GM21367 (cell line): ENCODE data around the gene SPATA13.
"Not testable (repeated sequence)": the region's sequence is repeated elsewhere in the genome, so short reads cannot be mapped to it uniquely, and the experiment has no call there.

ENCODE experiments used
- ATAC-seq: cut with Tn5 transposase; IDR thresholded peaks from one replicate; pipeline ENCODE4 v1.9.1; 2021; ENCODE audit not compliant: unreplicated experiment

The SPATA13 gene

DNA sequence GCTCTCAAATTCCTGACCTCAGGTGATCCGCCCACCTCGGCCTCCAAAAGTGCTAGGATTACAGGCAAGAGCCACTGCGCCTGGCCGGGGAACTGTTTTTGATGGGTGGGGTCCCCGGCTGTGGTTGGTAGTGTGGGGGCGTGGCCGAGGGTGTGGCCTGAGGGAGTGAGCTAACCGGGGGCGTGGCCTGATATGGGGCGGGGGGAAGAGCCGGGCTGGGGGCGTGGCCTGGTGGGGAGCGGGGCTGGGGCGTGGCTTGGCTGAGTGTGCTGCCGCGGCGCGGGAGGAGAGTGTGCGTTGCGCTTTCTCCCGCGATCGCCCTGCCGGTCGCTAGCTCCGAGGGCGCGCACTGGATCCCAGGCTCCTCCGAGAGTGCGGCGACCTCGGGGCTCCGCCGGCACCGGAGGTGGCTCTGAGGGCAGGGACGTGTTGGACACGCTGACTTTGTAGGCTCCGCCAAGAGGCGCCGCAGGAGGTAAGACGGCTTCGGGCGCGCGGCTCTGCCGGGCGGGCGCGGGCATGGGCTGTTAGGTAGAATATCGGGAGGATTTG, at the start of gene SPATA13:
SPATA13 (plus strand) TSS at position 263 of the 552 bp plus-strand sequence. CDS start 62,210 bp downstream, outside the sequence.
- peak; percentile 71 for ATAC-seq

DNA sequence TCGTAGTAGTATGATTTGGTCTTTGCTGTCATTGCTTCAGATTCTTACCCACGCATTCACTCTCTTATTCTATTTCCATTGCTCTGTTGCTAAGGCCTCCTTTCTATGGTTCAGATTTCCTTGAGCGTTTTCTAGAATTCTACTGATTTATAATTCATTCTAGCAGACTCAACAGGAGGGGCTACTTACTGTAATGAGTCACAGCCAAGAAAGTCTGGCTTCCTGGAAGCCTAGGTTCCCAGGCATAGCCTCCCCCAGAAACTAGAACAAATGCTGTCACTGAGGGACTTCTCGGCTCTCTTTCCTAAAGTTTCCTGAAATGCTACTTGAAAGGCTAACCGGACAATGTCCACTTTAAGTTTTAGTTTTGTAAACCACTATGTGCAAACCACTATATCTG, 47.7 kb upstream of the SPATA13 start:
- no peak for ATAC-seq

DNA sequence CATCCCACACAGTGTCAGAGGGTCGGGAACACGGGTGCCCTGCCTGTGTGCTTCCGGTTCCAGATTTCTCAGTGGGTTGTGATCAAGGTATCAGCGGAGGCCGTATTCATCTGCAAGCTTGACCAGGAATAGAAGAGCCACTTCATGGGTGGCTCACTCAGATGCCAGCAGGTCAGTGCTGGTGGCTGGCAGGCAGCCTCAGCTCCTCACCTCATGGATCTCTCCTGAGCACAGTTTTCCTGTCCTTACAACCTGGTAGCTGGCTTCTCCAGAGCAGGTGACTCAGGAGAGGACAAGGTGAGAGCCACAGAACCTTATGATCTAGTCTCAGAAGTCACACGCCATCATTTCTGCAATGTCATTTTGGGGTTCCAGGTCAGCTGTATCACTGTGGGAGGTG, 44.8 kb upstream of the SPATA13 start:
- ATAC-seq: no peak

DNA sequence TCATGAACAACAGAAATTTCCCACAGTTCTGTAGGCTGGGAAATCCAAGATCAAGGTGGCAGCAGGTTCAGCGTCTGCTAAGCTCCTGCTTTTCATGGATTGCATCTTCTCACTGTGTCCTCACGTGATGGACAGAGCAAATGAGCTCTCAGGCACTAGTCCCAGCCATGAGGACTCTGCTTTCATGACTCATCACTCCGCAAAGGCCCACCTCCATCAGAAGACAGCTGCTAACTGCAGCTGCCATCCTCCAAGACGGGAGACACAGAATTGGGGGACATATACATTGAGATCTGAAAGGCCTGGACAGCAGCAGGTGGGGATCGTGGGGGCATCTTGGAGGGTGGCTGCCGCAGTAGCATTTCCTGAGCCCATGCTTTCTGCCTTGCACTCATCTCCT, 44.4 kb upstream of the SPATA13 start:
- no peak for ATAC-seq

DNA sequence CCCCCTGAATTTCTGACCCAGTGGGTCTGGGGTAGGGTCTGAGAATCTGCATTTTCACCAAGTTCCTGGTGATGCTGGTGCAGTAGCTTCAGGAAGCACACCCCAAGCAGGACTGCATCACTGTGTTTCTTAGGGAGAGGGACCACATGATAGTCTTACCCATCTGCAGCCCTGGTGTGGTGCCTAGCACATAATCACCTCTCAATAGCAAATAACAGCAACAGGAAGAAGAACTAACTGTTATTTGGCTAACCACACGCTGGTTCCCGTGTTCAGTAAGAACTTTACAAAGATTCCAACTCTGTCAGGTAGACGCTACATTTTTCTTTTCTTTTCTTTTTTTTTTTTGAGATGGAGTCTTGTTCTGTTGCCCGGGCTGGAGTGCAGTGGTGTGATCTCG, 41.9 kb upstream of the SPATA13 start:
- ATAC-seq: no peak

DNA sequence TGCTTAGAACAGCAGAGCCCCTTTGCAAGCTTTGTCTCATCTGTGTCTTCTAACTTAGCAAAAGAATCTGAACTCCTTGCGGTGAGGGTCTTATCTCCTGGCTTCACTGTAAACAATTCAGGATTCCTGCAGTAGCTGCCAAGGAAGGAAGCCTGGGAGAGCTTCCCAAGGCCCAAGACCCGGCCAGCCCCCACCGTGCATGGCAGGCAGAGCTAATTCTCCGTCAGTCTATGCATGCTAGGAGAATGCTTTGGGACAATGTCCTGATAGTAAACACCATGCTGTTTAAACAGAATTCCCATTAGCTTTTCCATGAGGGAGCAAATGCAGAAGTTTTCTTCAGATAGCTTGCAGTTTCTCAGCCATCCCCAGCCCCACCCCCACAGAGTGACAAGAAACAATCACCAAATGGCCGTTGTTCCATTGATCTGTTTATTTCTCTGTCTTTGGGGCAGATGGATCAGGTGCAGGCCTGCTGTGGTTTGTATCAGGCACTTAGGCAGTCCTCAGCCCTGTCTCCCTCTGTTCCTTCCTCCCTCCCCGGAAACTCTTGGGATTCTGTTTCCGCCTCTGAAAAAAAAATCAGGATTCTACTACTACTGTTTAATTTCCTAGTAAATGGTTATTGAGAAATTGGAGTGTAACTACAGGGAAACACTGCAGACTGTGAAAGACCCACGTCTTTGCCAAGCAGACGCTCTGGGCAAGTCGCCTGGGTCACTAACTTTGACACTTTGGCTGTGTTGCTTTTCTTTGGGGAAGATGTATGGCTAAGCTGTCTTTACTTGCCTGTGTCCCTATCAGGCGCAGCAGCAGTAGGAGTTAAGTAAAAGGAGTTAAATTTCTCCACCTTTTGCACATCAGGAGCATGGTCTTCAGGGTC, 40.7 kb upstream of the SPATA13 start:
- ATAC-seq: no peak

DNA sequence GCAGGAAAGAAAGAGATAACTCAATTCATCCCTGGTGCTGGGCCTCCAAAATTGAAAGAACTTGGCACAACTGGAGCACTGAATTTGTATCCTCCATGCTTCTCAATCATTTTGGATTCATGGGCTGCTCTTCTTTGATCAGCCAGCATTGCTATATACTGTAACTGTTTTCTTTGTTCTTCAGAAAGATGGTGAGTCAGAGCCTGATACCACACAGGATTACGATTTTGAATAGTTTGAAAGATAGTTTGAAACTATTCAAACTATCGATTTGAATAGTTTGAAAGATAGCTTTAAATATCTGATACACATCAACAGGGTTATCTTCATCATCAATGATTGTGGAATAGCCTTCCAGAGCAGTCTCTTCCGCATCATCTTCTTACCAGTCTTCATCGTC, 38.5 kb upstream of the SPATA13 start:
- not testable (repeated sequence) for ATAC-seq

DNA sequence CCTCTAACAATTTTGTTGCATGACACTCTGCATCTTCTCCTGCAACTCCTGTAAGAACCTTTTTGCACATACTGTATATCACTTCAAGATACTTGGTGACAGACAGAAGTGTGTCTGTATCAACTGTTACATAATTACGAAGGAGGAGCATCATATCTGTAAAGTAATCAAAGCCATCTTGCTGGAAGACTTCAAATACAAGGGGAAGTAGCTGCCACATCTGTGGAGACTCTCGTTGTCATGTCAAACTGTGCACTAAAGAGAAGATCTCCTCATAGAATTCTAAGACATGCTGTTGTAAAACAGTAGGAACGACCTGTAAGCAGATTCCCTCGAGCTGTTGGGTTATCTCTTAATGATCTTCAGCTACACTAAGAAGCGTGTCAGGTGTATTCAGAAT, 38.0 kb upstream of the SPATA13 start:
- ATAC-seq: no peak

DNA sequence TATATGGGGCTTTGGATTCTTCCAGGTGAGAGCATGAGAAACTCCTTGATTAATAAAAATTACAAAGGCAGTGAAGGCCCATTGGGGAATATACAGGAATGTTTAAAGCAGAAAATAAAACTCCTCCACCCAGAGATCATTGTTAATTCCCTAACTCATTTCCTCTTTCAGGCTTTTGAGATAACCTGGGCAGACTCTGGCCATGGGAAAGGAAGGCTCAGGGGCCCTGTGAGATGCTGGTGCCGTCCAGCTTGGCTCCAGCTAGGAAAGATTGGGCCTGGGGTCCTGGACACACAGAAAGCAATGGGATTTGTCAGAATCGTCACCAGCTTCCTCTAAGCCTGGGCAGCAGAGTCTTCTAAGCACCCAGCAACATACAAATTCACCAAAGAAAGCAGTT, 36.8 kb upstream of the SPATA13 start:
- ATAC-seq: no peak

DNA sequence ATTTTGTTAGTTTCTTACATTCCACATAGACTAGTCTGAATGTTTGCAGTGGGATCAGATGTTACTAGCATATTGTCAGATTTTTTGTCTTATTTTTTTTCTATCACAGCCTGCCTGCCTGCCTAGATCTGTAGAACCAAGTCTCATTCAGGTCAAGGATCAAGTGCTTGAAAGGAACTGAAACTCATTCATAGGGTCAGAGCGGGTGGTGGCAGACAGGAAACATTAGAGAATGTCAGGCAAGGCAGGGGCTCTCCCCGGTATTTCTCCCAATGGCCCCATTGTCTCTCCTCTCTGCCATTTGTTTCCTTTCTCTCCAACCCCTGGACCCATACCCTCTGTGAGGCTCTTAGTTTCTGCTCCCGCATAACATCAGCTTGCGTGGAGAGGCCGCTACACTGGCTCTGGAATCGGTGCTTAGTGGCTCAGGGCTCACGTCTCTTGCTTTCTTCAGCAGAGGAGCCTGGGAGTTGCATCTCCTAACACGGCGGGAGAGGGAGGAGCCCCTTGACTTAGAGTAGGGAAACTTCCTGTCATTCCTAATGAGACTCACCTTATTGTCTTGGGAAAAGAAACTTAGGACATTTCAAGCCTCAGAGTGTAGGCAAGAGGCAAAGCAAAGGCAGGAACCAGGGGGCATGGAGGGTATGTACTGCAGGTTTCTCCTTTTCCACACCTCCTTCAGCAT, 35.6 kb upstream of the SPATA13 start:
- ATAC-seq: peak; percentile 95

DNA sequence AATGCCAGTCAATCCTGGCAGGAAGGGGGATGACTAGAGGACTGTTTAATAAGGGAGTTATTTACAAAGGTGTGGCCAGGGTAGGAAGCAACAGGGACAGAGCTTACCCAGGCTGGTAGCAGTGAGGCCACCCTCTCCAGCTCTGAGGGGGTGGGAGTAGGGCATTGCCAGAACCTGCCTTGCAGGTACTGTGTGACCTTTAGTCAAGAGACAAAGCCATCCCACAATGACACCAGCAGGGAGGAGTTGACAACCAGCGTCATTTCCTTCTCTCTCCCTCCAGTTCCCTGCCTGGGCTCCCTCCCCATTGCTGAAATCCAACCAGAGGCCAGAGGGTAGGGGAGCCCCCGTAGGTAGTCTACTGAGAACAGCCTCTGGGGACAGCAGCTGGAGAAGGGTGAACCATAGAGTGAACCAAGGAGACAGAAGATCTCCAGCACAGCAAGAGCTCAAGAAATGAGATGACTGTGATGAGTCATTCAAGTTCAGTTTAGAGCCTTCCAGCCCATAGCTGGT, 33.3 kb upstream of the SPATA13 start:
- peak; percentile 59 for ATAC-seq

DNA sequence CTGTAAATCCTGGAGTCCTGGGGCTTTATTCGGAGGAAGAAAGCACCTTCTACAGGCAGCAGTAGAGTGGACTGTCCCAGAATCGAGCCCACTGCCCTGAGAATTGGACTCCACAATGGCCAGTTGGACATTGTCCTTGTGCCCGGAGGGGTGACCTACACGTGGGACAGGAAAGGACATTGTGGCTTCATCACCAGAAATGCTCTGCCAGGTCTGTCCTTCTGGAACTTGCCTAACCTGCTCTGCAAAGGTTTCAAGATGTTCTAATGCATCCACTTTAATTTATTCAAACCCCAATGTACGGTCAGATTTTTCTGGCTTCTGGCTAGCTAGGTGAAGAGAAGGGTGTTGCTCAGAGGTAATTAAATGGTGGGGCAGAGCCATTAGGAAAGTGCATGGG, 32.4 kb upstream of the SPATA13 start:
- ATAC-seq: no peak

DNA sequence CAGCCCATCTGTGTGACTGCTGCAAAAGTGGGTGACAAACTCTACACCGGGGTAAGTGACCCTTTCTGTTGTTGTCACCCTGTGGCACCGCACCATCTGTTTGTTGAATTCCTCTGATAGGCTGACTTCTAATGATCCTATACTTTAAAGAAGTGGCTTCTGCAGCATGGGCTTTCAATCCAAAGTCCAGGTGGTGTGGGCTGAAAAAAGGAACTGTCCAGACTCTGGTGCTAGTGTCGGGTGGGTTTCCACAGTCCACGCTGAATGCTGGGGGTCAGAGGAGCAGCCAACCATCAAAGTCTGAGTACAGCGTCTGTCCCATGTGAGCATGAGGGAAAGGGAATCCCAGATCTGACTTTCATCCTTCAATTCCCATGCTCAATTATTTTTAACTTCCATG, 31.6 kb upstream of the SPATA13 start:
- ATAC-seq: no peak

DNA sequence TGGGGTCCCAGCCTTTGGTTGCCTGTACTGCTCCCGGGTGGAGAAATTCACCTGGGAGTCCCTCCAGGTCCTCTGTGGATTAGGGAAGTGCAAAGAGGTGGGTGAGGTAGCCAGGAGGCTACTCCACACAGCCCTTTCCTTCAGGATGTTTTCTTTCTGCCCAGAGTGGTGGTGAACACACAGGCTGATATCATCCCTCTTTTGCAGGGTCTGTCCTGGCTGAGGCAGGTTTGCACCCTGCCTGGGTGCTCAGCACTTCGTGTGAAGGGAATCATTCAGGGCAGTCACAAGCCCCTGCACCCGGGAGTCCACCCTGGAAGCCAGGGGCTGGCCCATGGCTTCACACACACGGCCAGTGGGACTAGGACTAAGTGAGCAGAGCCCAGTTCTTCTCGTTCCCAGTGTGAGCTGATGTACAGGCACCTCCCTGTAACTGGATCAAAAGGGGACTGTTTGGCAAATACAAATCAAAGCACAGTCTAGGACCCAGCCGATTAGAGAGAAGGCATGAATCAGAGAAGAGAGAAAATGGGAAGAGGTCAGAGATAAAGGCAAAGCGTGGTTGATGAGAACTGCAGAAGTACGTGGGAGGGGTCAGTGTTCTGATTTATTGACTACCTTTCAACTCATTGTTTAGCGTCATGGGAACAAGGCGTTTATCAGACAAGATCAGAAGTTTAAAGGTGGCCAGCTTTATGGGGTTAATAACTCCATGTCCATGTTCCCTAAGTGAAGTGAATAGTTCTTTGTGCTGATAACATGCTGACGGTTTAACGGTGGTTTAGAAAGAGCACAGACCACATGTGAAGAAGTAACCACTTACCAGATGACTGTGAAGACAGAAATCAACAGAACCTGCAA, 30.4 kb upstream of the SPATA13 start:
- no peak for ATAC-seq

DNA sequence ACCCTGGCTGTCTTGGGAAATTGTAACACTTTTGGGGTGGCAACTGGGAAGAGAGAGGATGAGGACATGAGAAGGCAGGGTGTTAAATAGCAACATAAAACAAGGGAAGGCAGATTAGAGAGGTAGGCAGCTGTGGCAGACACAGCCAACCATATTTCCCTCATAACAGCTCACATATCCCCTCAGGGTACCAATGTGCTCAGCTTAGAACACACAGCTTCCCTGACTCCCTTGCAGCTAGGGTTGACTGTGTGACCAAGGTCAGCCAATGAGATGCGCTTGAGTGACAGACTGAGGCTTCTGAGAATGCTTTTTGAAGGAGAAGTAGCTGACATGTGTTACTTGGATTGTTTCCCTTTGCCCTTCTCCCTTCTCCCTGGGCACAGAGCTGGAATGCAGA, 28.8 kb upstream of the SPATA13 start:
- no peak for ATAC-seq

DNA sequence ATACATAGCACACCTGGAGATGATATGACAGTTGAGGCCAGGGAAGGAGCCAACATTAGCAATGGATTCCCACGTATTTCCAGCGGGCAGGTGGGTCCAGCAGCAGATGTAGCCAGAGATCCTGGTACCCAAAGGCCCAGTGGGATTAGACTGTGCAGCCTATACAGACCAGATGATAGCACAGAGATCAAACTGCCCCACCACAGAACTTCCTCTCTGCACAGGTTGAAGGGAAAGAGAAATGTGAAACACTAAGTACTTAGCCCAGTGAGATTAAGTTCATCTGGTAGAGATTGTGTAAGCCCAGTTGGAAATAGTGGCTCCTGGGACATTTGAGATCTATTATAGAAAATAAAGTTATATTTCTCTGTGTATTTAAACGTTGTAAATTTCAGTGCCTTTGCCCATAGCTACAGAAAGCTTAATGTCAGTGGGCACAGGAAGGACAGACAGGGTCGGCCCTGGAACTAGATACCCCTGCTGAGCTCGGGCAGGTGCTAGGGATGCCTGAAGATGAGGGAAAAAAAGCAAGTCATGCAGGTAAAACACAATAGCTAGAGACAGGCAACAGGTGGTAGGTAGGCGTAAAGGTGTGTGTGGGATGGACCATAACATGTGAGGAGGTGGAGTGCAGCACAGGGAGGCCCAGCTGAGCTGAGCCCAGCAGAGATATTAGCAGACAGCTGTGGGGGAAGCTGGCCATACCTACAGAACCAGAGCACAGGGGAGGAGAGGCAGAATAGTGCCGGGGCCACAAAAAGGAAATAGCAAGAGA, 27.3 kb upstream of the SPATA13 start:
- ATAC-seq: no peak

DNA sequence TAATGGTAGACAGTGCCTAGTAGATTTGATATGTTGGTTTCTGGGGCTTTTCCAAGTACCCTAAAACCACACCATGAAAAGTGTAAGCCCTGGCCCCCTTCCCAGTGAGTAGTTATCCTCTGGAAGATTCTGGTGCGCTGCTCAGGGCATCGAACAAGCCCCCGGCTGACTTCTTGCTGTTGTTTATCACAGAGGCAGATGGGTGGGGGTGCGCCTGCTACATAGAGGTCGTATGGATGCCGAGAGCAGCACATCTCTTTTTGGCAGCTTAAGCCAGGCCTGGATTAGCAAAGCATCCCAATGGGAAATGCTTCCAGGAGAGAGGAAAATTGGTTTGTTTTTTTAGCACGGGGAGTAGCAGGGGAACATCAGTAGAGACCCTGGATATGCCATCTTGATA, 26.3 kb upstream of the SPATA13 start:
- no peak for ATAC-seq

DNA sequence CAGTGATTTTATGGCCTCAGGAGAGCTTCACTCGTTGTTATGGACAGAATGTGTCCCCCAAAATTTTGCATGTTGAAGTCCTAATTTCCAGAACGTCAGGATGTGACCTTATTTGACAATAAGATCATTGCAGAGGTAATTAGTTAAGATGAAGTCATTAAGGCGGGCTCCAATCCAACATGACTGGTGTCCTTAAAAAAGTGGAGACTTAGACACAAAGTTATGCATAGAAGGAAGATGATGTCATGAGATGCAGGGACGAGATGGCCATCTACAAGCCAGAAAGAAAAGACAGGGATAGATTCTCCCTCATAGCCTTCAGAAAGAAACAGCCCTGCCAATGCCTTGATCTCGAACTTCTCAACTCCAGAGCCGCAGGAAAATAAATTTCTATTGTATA, 25.8 kb upstream of the SPATA13 start:
- ATAC-seq: no peak

DNA sequence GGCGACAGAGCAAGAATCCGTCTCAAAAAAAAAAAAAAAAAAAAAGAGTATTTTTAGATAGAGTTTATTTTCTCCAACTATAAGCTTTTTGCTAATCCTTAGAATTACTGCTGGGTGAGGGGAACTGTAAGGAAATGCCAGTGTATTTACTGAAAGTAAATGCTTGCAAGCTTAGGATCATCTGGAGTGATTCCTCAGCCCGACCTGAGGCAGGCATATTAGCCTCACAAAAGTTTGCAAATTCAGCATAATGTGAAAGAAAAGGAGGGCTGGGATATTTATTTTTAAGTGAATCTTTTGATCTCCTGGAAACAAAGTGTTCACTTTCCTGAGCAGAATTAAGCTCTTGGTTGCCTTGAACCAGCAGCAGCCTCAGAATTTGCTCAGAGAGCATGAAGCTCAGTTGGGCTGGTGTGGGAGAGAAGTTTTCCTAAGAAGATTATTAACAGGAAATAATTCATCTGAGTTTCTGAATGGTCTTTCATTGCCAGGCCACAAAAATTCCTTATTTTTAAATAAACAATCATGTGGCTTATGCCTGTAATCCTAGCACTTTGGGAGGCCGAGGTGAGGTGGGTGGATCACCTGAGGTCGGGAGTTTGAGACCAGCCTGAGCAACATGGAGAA, 24.7 kb upstream of the SPATA13 start:
- no peak for ATAC-seq

DNA sequence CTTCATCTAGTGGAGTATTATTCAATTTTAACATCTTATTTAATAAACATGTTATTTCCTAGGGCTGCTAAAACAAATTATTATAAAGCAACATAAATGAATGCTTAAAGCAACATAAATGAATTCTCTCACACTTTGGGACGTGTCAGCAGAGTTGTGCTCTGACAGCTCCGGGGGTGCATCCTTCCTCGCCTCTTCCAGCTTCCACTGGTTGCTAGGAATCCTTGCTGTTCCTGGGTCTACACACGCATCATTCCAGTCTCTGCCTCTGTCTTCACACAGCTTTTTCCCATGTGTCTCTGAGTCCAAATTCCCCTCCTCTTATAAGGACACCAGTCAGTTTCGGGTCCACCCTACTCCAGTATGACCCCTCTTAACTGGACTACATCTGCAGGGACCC, 21.6 kb upstream of the SPATA13 start:
- ATAC-seq: no peak
